GM19043 (cell line): Measurements from ENCODE around the gene HNRNPK.

ENCODE experiments used
- ATAC-seq: cut with Tn5 transposase; IDR thresholded peaks from one replicate; pipeline ENCODE4 v1.9.1; 2021; ENCODE audit warnings: low read depth; ENCODE audit not compliant: unreplicated experiment

HNRNPK gene

DNA sequence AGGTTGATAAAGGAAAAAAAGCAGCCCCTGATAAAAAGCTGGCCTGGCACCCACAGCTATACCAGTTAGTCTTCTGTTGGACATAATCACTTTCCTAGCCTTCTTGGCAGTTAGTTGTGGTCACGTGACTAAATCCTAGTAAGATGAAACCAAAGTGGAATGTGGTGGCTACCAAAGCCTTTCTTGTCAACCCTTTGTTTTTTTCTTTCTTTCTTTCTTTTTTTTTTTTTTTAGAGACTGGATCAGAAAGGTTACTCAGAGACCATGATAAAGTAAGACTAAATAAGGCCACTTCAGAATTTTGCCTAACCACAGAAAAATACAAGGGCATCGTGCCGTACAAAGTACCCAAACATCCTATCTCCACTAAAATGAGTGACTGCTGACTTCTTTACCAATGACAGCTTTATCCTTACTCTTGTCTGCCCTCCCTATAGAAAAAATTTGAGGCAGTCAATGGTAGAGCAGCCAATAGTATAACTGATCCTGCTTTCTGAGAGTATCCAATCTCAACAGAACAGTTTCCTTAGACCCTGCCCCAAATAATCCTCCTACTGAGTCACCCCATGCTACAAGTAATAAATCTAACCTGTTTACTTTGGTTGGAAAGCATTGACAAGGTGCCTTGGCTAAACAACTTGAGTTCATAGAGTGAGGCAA is 44.6 kb downstream of the HNRNPK start:
- ATAC-seq: no peak

DNA sequence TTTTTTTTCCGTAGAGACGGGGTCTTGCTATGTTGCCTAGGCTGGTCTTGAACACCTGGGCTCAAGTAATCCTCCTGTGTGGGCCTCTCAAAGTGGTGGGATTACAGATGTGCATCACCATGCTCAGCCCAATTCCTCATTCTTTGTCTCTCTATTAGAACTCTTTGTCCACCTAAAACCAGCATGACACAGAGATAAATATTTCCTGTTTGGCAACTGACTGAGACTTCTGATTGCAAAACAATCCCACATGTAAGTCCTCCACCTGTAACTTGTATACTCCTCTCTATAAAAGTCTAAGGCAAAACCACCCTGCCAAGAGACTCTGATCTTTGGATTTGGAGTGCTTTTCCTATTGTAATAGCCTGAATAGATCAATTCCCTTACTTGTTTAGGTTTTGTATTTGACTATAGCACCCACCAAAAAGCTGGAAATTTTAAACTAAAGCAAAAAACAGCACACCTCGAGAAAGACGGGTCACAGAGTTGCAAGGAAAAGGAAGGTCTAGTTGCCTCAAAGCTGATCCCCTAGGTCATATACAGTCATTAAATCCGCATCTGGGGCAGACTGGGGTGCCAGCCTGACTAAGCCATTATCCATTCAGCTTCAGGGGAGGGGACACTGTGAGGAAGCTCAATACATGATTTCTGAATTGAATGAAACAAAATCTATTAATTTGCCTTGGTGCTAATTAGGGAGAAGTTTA is 45.3 kb downstream of the HNRNPK start:
- ATAC-seq: no peak

DNA sequence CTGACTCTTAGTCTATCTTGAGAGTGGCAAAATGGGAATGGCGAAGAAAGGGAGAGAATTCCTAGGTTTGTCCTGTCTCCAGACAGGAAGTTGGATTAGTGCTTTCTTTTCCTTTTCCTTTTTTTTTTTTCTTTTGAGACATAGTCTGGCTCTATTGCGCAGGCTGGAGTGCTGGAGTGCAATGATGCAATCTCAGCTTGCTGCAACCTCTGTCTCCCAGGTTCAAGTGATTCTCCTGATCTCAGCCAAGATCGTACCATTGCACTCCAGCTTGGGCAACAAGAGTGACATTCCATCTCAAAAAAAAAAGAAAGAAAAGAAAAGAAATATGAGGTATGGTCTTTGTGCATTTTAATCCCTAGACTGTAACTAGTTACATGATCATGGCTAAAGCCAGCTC is 46.2 kb downstream of the HNRNPK start:
- ATAC-seq: no peak

DNA sequence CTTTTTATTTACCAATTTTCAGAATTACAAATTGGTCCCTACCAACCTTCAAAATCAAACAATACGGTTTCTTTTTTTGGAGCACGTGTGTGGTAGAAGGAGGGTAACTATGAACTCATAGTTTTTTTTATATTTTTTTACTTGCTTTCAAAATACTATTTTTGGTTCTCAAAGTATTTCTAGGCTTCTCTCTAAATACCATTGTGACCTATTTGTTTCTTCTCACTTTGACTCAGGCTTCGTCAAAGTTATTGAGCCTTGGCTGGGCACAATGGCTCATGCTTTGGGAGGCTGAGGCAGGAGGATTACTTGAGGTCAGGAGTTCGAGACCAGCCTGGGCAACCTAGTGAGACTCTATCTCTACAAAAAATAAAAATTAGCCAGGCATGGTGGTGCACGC is 47.2 kb downstream of the HNRNPK start:
- no peak for ATAC-seq

DNA sequence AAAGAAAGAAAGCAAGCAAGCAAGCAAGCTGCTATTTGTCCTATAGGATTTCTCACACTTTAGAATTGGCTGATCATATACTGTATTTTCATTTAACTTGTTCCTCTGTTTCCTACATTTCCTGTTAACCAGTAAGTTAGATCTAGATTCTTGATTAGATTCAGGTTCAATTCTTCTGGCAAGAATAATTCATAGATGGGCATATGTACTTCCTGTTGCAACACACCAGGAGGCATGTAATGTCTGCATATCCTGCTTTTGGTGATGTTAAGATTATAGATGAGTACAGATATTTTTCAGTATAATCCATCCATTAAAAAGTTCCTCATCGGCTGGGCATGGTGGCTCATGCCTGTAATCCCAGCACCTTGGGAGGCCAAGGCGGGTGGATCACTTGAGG is 48.0 kb downstream of the HNRNPK start:
- no peak for ATAC-seq

DNA sequence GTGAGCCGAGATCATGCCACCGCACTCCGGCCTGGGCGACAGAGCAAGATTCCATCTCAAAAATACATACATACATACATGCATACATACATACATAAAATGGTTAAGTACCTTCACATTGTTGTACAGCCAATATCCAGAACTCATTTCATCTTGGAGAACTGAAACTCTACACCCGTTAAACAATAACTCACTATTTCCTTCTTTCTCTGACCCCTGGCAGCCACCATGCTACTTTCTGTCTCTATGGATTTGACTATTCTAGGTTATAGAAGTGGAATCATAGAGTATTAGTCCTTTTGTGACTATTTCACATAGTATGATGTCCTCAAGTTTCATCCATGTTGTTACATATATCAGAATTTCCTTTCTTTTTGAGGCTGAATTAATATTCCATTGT is 49.1 kb downstream of the HNRNPK start:
- no peak for ATAC-seq

DNA sequence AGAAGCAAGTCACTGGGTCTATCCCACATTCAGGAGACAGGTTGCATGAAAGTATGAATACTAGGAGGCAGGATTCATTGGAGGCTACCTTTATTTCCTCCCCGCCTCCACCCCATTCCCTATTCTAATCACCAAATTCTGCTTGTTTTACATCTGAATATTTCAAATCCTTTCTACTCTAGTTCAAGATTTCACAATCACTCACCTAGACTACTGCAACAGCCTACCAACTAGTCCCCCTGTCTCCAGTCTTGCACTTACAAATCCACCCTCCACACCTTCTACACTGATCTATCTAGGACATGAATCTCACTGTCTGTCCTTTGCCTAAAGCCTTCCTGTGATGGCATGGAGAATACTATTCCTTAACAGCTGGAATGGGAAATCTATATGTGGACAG is 52.4 kb downstream of the HNRNPK start:
- ATAC-seq: no peak

DNA sequence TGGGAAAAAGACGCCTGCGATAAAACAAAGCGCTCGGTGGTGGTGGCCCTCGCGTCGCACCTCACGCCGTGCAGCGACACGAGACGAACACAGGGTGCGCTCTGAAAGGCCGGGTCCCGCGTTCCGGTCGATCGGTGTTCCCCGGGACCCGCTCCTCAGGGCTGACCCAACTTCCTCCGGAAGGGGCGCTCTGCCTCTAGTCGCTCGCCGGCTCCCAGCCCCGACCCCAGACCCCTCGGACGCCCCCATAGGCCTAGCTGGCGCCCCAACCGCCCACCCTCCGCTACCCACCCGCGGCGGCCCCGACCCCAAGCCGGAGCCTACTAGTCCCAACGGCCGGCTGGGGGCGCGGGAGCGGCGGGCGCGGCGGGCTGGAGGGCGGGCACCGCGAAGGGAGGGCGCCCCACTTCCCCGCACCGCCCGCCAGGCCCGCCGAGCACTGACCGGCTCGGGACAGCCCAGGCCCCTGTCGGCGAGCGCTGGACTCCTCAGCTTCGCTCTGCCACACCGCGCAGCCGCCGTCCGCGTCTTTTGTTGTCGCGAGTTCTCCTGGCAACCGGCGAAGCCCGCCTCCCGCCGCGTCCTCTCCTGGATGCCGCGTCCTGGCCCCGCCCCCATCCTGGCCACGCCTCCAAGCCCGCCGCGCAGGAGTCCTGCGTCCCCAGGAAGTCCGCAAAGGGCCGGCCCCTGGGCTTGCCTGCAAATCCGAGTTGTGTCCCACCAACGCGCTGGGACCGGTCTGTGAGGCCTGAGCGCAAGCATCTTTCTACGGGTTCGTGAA is 58.9 kb downstream of the HNRNPK start, which contains the start of gene KIF27:
KIF27 (minus strand) TSS at position 506 of the 781 bp plus-strand sequence. CDS start 5,841 bp downstream, outside the sequence.
- peak; percentile 88 for ATAC-seq

DNA sequence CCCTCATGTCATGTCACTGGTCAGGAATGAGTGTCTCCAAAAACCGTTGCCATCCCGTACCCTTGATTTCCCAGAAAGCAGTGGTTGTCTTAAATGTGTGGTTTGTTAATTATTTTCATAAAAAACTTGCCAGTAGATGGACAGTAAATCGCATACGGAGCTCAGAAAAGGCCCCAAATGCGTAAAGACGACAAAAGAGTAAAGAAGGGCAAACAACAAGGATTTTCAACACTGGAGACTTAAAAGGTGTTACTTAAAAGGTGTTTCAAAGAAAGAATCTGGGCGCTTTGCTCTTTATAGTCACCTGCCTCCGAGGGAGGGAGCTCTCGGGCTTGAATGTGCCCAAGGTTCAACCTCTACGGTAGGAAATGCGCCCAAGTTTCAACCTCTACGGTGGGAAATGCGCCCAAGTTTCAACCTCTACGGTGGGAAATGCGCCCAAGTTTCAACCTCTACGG is 59.5 kb downstream of the HNRNPK start:
- peak; percentile 15 for ATAC-seq

DNA sequence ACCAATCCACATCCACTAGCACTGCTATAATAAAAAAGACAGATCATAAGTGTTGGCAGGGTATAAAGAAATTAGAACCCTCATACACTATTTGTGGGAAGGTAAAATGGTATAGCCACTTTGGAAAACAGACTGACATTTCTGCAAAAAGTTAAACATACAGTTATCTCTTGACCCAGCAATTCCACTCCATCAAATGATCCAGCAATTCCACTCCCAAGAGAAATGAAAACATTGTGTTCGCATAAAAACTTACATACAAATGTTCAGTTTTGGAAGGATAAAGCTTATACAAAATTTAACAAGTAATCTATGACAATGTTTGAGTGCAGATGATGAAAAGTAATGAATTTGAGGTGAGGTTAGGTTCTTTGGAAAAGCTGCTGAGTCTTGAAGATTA is 60.9 kb downstream of the HNRNPK start:
- no peak for ATAC-seq
